SW 1271 (cell line): ENCODE results near the gene CIROP.

ENCODE experiments used
- DNase-seq, 2 experiments: peaks; one replicate each; lab custom pipeline; 2025; lab: John Stamatoyannopoulos, UW

The CIROP gene

DNA sequence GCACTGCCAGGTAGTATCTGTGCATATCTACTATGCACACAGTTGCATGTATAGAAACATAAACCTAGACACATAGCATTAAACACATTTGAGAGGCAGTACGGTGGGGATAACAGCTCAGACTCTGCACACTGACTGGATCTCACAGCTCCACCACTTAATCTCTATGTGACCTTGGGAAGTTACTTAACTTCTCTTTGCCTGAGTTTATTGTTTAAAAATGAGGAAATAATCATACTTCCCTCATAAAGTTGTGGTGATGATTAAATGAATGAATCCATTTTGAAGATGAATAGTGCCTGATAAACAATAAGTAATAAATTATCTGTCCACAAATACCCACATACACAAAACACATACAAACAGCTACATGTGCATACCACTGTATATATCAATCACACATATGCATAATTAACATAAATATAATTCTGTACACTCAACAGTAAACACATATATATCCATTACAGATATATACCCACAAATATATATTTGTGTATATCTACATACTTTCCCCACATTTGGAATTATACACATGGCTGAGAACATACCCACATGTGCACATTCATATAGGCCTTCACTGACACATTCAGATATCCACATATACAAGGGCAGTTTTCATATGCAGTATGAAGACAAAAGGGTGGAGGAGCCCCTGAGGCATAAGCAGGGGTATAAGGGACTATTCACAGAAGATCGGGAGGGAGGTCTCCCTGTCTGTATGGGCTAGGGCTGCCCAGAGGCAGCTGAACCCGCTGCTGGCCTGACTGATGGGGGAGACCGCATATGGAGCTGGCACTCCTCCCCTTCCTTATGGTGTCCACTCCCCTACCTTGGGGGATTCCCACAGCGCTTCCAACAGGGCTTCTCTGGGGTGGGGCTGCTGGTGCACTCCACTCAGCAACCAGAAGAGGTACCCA lies 53.4 kb downstream of the CIROP start:
- DNase-seq, result no peak
